Jurkat, Clone E6-1 (cell line): ENCODE data around the gene TTC8.
"Not testable (repeated sequence)": the region's sequence is repeated elsewhere in the genome, so short reads cannot be mapped to it uniquely, and the experiment has no call there.

Source experiments
- DNase-seq: peaks from one replicate; pipeline ENCODE4 v3.0.0-alpha.2; 2011; ENCODE audit warnings: low read depth, low spot score
- H3K4me3 ChIP-seq: 2 replicates; pipeline ENCODE4 v1.5.1; 2011; ENCODE audit warnings: mild to moderate bottlenecking, low read length, control low read depth, moderate library complexity

Gene TTC8

DNA sequence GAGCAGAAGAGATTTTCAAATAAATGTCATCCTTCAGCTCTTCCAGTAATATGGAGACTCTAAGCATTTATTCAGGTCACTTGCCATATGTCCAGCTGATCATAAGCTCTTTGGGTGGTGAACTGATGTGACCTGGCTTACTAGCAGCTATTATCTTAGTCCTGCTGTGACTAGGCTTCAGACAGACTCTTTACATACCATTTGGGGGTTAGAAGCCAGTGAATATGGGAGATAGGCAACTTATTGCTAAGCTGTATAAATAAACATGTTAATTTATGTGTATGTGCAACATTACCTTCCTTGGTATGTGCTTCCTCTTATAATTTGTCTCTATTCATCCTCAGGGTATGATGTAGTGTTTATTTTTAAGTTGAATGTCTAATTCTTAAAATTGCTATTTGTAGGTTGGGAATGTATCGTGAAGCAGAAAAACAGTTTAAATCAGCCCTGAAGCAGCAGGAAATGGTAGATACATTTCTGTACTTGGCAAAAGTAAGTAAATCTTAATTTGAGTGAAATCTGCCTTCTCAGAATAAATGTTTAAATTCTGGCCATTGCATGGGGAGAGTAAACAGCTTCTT lies 32.4 kb downstream of the TTC8 start:
- no peak for DNase-seq
- no peak overlapping the region for H3K4me3 ChIP-seq

DNA sequence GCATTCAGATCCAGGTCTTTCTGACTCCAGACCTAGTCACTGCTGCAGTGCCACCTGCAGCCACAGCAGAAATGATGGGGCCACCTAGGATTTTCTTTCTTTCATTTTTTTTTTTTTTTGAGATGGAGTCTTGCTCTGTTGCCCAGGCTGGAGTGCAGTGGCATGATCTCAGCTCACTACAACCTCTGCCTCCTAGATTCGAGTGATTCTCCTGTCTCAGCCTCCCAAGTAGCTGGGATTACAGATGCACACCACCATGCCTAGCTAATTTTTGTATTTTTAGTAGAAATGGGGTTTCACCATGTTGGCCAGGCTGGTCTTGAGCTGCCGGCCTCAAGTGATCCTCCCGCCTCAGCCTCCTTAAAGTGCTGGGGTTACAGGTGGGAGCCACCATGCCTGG lies 33.4 kb downstream of the TTC8 start:
- not testable (repeated sequence) for H3K4me3 ChIP-seq, DNase-seq

DNA sequence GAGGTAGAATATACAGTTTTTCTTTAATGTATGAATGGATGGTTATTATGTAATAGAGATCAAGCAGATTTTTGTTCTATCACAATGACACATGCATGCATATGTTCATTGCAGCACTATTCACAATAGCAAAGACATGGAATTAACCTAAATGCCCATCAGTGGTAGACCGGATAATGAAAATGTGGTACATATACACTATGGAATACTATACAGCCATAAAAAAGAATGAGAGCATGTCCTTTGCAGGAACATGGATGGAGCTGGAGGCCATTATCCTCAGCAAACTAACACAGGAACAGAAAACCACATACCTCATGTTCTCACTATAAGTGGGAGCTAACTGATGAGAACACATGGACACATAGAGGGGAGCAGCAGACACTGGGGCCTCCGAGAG lies 34.7 kb downstream of the TTC8 start:
- H3K4me3 ChIP-seq, DNase-seq: not testable (repeated sequence)

DNA sequence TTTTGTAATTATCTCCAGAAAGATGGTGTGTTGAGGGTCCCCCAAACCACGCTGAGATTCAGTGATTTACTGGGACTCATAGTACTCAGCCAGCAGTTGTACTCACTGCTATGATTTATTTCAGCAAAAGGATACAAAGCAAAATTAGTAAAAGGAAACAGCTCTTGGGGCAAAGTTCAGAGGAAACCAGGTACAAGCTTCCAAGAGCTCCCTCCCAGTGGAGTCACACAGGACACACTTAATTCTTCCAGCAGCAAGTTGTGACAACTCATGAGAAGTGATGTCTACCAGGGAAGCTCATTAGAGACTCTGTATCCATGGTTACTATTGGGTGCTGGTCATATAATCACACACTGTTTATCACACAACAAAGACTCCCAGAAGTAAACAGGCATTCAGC lies 38.7 kb downstream of the TTC8 start:
- no peak for DNase-seq
- H3K4me3 ChIP-seq, result no peak overlapping the region

DNA sequence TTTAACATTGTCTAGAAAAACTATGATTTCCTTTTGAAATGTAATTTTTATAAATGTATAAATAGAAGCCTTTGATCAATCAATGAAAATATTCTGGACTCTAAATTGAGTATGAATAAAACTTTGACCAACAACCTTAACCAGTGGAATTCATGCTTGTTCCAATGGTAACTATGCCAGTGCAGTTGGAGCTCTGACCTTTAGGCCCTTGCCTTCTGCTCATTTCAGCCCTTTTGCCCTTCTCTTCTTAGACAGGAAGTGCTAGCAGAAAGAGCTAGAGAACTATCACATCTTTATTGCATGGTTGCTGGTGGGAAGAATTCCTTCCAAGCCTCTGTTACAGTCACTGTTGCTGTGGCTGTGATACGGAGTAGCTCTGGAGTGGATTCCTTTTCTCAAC lies 39.7 kb downstream of the TTC8 start:
- H3K4me3 ChIP-seq, result no peak overlapping the region
- DNase-seq, result no peak

DNA sequence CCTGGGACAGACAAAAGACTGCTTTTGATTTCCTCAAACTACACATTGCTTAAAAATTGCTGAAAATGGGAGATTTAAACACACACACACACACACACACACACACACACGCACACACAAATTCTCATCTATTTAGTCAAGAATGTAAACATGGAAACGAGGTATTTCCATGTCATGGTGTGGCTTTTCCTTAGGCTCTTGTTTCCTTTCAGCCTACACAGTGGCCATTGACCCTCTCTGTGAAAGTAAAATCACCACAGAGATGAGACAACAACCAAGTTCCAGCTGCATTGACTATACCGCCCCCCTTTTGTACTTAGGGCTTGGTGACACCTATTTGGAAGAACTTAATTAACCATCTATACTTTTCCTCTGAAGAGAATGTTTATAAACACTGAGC lies 41.9 kb downstream of the TTC8 start:
- no peak for DNase-seq
- H3K4me3 ChIP-seq, result no peak overlapping the region

DNA sequence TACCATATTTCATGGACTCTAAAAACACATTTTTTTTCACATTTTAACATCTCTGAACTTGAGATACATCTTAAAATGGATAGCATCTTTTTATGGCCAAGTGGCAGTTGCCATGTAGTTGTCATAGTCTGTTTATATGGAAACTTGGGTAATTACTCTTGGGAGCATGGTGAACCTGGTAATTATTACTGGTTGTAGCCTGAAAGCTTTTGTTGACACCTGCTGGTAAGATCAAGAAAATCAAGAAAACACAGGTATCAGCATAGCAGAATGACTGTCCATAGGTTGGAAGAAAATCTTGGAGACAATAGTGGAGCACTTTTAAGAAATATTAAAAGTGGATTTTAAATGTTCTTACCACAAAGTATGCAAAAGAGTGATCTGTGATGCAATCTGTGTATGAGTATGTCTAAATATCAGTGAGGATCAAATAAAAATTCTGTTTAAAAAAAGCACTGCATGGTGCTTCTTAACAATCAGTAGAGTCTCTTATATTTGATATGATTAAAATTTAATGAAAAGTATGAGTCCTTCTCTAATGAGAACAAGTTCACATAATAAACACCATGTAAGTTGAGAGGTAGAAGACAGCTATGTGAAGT lies 44.2 kb downstream of the TTC8 start:
- DNase-seq, result peak; percentile 21
- H3K4me3 ChIP-seq, result no peak overlapping the region

DNA sequence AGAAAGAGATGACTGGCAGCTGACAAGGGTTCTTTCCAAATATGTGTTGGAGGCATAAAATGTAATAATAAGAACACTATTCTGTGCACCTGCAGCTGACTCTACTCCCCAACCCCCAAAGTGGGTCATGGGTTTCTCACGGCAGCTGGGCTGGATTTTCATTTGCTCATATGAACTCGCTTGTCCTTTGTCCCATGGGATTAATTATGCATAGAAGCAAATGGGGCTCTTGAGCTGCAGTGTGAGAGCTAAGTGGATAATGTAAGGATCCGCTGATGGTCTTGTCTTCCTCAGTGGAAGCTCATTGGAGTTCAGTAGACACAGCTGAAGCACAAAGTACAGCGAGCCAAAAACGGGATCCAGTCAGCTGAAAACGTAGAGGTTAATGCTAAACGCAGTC lies 46.3 kb downstream of the TTC8 start:
- DNase-seq, result no peak
- H3K4me3 ChIP-seq, result no peak overlapping the region

DNA sequence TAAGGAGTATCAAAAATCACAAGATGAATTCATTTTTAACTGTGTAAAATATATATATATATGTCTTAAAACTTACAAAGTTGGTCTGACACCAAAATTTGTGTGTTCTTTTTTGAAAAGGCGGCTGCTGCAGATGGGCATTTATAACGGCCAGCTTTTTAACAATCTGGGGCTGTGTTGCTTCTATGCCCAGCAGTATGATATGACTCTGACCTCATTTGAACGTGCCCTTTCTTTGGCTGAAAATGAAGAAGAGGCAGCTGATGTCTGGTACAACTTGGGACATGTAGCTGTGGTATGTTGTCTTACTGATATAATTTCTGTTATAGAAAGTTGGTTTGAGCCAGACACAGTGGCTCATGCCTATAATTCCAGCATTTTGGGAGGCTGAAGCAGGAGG lies 47.0 kb downstream of the TTC8 start:
- DNase-seq, result no peak
- no peak overlapping the region for H3K4me3 ChIP-seq

DNA sequence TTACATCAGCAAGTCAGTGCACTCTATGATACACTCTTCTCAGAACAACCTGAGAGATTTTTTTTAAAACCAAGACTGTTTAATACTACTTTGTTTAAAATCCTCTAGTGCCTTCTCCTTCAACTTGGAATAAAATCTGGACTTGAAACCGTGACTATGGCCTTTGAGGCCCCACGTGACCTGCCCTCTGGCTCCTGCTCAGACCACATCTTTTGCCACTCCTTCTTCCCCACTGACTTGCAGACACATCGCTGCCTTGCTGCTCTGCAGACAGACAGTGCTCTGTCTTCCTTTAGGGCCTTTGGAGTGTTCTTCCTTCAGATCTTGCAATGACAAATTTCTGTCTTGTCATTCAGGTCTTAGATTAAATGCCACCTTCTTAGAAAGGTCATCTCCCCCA lies 48.5 kb downstream of the TTC8 start:
- H3K4me3 ChIP-seq, result no peak overlapping the region
- no peak for DNase-seq

DNA sequence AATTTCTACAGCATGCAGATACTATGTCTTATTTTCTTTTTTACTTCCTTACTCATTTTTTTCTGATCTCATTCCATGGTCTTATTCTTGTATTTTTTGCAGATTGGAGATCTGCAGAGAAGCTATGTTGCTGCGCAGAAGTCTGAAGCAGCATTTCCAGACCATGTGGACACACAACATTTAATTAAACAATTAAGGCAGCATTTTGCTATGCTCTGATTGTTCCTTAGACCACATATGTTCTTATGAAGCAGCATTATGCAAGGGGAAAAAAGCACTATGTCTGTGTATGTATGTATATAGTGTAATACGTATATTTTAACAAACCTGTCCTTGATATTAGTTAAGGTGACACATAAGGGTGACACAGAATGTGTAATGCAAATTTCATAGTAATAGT lies 52.7 kb downstream of the TTC8 start:
- H3K4me3 ChIP-seq, result no peak overlapping the region
- no peak for DNase-seq

DNA sequence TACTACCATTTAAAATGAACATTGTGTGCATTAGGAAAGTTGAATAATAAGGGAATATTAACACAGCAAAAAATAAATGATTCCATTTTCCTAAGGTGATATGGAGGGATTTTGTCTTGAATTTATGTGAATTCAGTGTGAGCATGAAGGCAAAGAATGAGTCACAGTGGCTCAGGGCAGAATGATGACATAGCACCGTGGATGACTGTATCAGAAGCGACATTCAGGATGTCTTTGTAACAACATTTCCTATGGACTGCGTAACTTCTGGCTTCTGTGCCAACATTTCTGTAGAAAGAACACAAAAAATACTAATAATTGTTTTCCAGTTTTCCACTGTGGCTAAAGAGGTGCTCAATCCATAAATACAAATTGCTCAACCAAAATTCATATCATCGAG lies 54.6 kb downstream of the TTC8 start:
- DNase-seq, result no peak
- no peak overlapping the region for H3K4me3 ChIP-seq

DNA sequence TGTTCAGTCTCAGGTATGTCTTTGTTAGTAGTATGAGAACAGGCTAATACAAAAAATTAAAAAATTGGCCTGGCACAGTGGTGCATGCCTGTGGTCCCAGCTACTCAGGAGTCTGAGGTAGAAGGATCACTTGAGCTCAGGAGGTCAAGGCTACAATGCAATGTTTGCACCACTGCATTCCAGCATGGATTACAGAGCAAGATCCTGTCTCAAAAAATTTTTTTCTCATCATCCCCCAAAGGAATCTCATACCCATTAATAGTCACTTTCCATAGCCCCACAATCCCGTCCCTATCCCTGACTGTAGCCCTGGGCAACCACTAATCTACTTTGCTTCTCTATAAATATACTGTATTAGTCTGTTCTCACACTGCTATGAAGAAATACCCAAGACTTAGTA lies 57.8 kb downstream of the TTC8 start:
- no peak overlapping the region for H3K4me3 ChIP-seq
- DNase-seq, result no peak

DNA sequence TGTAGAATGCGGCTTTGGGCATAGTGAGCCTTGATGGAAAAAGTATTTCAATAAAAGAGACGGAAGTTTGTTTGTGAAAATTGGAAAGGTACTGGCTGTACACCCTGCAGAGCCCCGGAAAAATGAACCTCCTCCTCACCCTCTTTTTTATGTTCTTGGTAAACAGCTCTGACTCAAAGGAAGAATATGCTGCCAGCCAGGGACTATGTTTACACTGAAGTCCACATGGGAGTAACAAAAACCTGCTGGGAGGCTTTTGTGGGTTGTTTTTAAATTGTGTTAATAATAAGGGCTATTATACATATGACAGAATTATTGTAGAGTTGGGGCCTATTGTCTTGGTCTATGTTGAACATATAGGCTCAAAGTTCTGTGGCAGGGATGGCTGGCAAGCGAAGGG lies 70.7 kb downstream of the TTC8 start:
- H3K4me3 ChIP-seq, result no peak overlapping the region
- DNase-seq, result no peak

DNA sequence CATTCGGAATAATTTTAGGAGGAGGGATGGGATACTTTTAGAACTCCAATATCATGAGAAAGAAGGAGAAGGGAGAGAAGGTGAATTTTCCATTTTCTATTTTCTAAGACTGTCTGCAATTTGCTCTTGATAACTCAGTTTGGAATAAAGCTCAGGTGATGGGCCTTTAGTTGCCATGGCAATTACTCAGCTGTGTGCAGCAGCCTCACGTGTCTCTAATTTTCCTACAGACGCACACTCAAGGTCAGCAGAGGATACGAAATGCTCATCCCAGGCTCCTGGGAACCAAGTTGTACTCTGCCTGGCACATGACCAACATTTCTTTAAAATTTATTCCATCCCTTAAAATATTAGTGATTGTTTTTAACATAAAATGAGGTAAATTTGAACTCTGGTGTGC lies 76.7 kb downstream of the TTC8 start:
- DNase-seq, result no peak
- no peak overlapping the region for H3K4me3 ChIP-seq

DNA sequence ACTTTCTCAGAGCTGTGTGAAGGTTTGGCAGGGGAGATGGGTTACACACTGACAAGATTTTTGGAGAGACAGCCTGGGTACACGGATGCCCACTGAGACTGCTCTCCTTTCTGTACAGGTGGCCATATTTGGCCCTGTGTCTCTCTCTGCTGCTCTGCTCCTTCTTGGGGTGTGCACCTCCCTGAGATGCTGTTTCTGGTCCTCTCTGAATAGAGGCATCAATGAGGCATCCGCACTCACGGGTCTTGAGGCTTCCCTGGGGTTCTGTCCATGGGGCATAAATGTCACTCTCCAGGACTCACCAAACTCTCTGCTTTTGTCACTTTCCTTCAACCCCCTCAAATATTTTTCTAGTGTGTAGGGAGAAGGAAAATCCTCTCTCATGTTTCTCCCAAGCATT lies 77.5 kb downstream of the TTC8 start:
- no peak for DNase-seq
- H3K4me3 ChIP-seq, result no peak overlapping the region

DNA sequence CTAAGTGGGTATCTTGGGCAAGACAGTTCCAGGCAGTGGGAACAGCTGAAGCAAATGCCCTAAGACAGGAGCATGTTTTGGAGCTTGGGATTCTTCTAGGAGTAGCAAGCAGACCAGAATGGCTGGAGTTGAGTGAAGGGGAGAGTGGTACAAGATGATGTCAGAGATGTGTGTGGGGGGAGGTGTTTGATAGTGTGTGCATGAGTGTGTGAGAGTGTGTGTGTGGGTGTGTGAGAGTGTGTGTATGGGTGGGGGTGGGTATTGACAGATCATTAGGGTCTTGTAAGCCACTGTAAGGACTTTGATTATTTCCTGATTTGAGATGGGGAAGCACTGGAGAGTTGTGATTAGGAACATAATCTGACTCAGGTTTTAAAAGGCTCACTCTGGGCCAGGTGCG lies 78.4 kb downstream of the TTC8 start:
- no peak for DNase-seq
- H3K4me3 ChIP-seq, result no peak overlapping the region

DNA sequence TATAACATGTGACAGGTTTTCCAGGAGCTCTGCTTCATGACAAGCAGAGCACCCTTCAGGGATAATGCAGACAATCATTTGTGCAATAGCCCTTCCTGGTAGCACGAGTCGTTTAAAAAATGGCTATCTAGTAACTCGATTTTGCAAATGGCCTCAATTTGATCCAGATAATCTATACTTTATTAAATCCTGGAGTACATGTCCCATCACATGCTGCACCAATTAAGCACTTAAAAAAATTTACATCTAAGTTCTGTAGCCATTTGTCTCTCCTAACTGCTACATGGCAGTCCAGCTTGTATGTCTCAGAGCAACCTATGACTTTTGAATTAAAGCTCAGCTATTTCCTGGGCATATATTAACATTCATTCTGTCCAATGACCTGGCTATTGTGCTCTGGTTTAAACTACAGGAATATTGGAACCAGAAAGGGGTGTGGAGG lies 79.8 kb downstream of the TTC8 start:
- no peak for DNase-seq
- no peak overlapping the region for H3K4me3 ChIP-seq

DNA sequence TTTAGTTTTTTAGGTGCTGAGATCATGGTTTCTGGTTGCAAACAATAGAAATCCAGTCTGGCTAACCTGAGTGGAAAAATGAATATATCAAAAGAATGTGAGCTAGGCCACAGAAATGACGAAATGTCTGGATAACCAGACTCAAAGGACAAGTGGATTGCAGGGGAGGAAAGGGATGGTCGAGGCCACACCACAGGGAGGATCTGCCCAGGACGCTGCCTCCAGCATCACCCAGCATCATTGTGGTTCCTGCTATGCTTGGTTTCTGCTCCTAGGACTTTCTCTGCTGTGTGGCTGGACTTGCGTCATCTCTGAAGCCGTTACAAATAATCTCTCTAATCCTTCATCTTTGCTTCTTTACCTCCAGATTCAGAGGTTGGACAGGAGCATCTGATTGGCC lies 80.4 kb downstream of the TTC8 start:
- no peak overlapping the region for H3K4me3 ChIP-seq
- DNase-seq, result no peak

DNA sequence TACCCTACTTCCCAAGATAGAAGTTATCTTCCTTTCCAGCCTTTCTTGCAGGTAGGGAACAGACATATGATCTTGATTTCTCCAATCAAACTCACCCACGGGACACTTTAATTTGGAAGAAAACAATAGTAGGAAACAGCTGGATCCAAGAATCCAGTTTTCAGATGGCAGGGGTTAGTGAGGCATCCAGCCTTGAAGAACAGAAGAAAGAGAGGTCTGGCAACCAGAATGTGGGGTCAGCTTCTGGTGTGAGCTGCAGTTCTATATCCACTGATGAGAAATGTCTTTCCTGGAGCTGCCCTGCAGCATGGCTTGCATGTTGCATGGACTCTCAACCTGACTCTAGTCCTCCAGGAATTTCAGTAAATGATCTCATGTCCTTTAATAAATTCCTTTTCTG lies 83.8 kb downstream of the TTC8 start:
- no peak for DNase-seq
- H3K4me3 ChIP-seq, result no peak overlapping the region

DNA sequence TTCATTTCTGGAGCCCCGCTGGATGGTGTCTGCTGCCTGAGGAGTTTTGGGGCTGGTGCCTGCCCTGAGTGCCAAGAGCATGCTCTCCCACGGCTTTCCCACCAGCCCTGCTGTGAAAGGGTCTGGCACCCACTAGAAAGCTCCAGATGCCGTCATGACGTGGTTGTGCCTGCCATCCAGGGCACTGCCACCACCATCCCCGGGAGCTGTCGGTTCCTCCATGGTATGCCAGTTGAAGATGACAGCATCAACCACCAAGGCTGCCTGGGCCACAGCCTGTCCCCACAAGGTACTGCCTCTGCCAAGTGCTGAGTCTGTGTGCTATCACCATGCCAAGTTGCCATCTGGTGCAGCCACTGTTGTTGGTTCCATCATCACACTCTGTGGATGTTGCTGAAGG lies 85.9 kb downstream of the TTC8 start:
- DNase-seq, result no peak

DNA sequence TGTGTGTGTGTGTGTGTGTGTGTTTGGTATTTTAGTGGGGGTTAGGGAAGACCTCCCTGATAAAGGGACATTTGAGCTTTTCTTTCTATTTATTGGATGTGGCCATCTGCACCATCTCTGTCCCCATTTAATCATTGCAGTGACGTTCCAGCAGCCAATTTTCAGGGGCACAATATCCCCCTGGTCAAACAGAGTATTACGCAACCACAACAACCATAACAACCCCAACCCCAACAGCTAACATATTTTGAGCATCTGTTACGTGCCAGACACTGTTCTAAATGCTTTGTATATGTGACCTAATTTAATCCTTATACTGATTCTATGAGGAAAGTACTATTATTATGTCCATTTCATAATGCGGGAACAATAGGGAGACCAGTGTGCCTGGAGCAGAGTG lies 87.4 kb downstream of the TTC8 start:
- no peak overlapping the region for H3K4me3 ChIP-seq
- no peak for DNase-seq

More for the DNA sequence above, 85.9 kb downstream of the TTC8 start:
- no peak overlapping the region for H3K4me3 ChIP-seq
